Spleen (tissue), 11 donors: Measurements from ENCODE around the gene MYRF. TPM values are rescaled to one million over a fixed set of nuclear protein-coding genes. Genes with fewer than 3 reads are reported as not detected.

ENCODE experiments used
- DNase-seq: peaks from one replicate; pipeline ENCODE4 v3.0.0-alpha.2; 2020
- H3K27ac ChIP-seq, 8 donors: fragments of 200-600 bp; sonication (generic) in 7 of 8; 1 replicate in 4 of 8; 2 replicates in 4 of 8; pipeline versions ENCODE4 v1.5.0 to v1.8.0; 2016 to 2021; ENCODE audit warnings: inconsistent platforms in 4 of 8, mild to moderate bottlenecking in 4 of 8, moderate library complexity in 1 of 8
- H3K27me3 ChIP-seq, 7 donors: fragments of 200-600 bp; sonication (generic) in 6 of 7; replicated peaks in 1 of 7; 1 replicate in 4 of 7; 2 replicates in 3 of 7; pipeline versions ENCODE4 v1.5.0 to v1.8.0; 2016 to 2021; ENCODE audit warnings: inconsistent platforms in 3 of 7, mild to moderate bottlenecking in 1 of 7
- H3K36me3 ChIP-seq, 6 donors: fragments of 200-600 bp; sonication (generic) in 5 of 6; 1 replicate in 4 of 6; 2 replicates in 2 of 6; pipeline versions ENCODE4 v1.5.0 to v1.8.0; 2016 to 2021; ENCODE audit warnings: inconsistent platforms in 2 of 6
- H3K4me1 ChIP-seq, 6 donors: fragments of 200-600 bp; sonication (generic) in 5 of 6; 1 replicate in 3 of 6; 2 replicates in 3 of 6; pipeline versions ENCODE4 v1.5.0 to v1.8.0; 2016 to 2021; ENCODE audit warnings: inconsistent platforms in 3 of 6
- H3K4me3 ChIP-seq, 8 donors: fragments of 200-600 bp; sonication (generic) in 7 of 8; 1 replicate in 4 of 8; 2 replicates in 4 of 8; pipeline versions ENCODE4 v1.5.0 to v1.8.0; 2016 to 2021; ENCODE audit warnings: inconsistent platforms in 4 of 8, mild to moderate bottlenecking in 4 of 8, moderate library complexity in 2 of 8
- H3K9me3 ChIP-seq, 8 donors: fragments of 200-600 bp; sonication (generic) in 7 of 8; 1 replicate in 4 of 8; 2 replicates in 4 of 8; pipeline versions ENCODE4 v1.5.0 to v1.8.0; 2016 to 2021; ENCODE audit warnings: inconsistent platforms in 4 of 8
- CTCF ChIP-seq, 11 experiments: fragments of 200-600 bp in 7 of 11; fragments of 450-650 bp in 4 of 11; sonication (generic) in 4 of 11; IDR thresholded peaks in 8 of 11; conservative IDR thresholded peaks in 3 of 11; 1 replicate in 7 of 11; 2 replicates in 4 of 11; pipeline versions ENCODE4 v1.4.0 to v1.8.0; 2016 to 2021; ENCODE audit warnings: antibody characterized with exemption in 11 of 11, inconsistent platforms in 4 of 11, mild to moderate bottlenecking in 1 of 11
- POLR2A ChIP-seq, 3 donors: fragments of 450-650 bp; IDR thresholded peaks; one replicate each; pipeline ENCODE4 v1.5.1; 2017; ENCODE audit warnings: antibody characterized with exemption in 3 of 3, mild to moderate bottlenecking in 1 of 3
- POLR2AphosphoS5 ChIP-seq, 3 donors: sonication (generic); formaldehyde crosslinking; IDR thresholded peaks; one replicate each; pipeline ENCODE4 v1.5.1; 2017; ENCODE audit warnings: antibody characterized with exemption in 3 of 3
- WGBS, 5 donors: extraction: QIAGEN DNeasy Blood & Tissue Kit in 3 of 5; methylation state at CpG; one replicate each; pipeline versions ENCODE4 v1.1.5 to v1.1.7; 2013 to 2018; 5-methylcytosine and 5-hydroxymethylcytosine counted together
- intact Hi-C: fragments of 100-400 bp; cut with DNase I; formaldehyde crosslinking; loops from one replicate; pipeline ENCODE4 v1.15.0; 2023; ENCODE audit warnings: low total_unique reads
- polyA plus RNA-seq, 3 donors: library from polyadenylated mRNA; stranded (reverse); fragments of 200-250 nt; gene quantifications; one replicate each; pipeline ENCODE4 v1.2.1, GENCODE V29; 2013
- total RNA-seq, 7 donors: library from RNA; depleted of rRNA in 3 of 7; stranded (reverse); fragments of >200 nt in 3 of 7; fragmentation: NEBNext Ultra II Directional in 4 of 7; extraction: Animal tissue kit (Norgen Biotek cat#: 25700) in 4 of 7; gene quantifications; one replicate each; pipeline versions ENCODE4 v1.1.0 to v1.2.1, GENCODE V29; 2016 to 2021
- donor health status: healthy with polysubstance abuse.
- donor health status: DM: no; HTN: no; CAD: no; lungs with moderate emphysema.
- donor health status: DM: no; HTN: no; CAD: no.
- donor health status: Bipolar disorder and iron deficiency.
- donor health status: healthy.
- donor health status: DM: no; HTN: no; CAD: no.
- donor health status: DM: yes; HTN: yes; CAD: no.

MYRF gene
- total and polyA plus RNA-seq, 10 donors: 0.15 to 1.5 (median 0.55) TPM

GRCh38 chr11:61742391-61742790 is 10.0 kb upstream of the MYRF start:
- Histone ChIP-seq H3K27me3 (no peaks in the 10 kb centered on the region), H3K9me3 (no peaks in the 10 kb centered on the region), H3K27ac (peak overlapping the region in 5 of 8 donors; percentile 28 to 59 (median 46)), H3K4me1 (peaks cover 0 to 14% (median 8%) of the 10 kb centered on the region in 6 donors), H3K4me3 (no peak overlapping the region), H3K36me3 (peaks cover 0 to 49% (median 0%) of the 10 kb centered on the region in 6 donors)
- intact Hi-C loops: no loop called here
- TF ChIP-seq POLR2A (IDR thresholded peaks at IDR 0.05) (no peak), POLR2AphosphoS5 (IDR thresholded peaks at IDR 0.05) (peak in 2 of 3 donors; percentile 17 to 37)
- DNase-seq: no peak
- 25 to 35% (median 32%) methylated on average over 7 of the region's 7 CpGs for WGBS, 5 donors

- no peaks in the 10 kb centered on the region for H3K9me3 ChIP-seq
- peaks cover 0 to 8% (median 0%) of the 10 kb centered on the region in 7 donors for H3K27me3 ChIP-seq
- peaks cover 0 to 21% (median 14%) of the 10 kb centered on the region in 6 donors for H3K4me1 ChIP-seq
- no peak for DNase-seq
- no peak overlapping the region for H3K4me3 ChIP-seq
- no peak overlapping the region for H3K27ac ChIP-seq
- H3K36me3 ChIP-seq: peaks cover 0 to 39% (median 0%) of the 10 kb centered on the region in 6 donors
- TF ChIP-seq POLR2AphosphoS5 (IDR thresholded peaks at IDR 0.05) (no peak), CTCF (IDR thresholded peaks at IDR 0.05 in 8 of 11, conservative IDR thresholded peaks at IDR 0.05 in 3 of 11) (no peak), POLR2A (IDR thresholded peaks at IDR 0.05) (no peak)
- WGBS, 5 donors: 91 to 96% (median 94%) methylated on average over 16 to 42 of the region's 42 CpGs
- intact Hi-C loops: no loop called here
Observed at GRCh38 chr11:61743486-61744095, 8.8 kb upstream of the MYRF start.

- TF ChIP-seq POLR2AphosphoS5 (IDR thresholded peaks at IDR 0.05): no peak
- TF ChIP-seq CTCF (IDR thresholded peaks at IDR 0.05 in 8 of 11, conservative IDR thresholded peaks at IDR 0.05 in 3 of 11): no peak
- no peak for TF ChIP-seq POLR2A (IDR thresholded peaks at IDR 0.05)
- peaks cover 0 to 14% (median 0%) of the 10 kb centered on the region in 7 donors for H3K27me3 ChIP-seq
- no peak overlapping the region for H3K4me3 ChIP-seq
- H3K4me1 ChIP-seq: peaks cover 0 to 21% (median 14%) of the 10 kb centered on the region in 6 donors
- H3K36me3 ChIP-seq: peaks cover 0 to 33% (median 0%) of the 10 kb centered on the region in 6 donors
- WGBS, 5 donors: 89 to 98% (median 92%) methylated on average over 13 to 20 of the region's 20 CpGs
- intact Hi-C loops: no loop called here
- DNase-seq: no peak
- H3K9me3 ChIP-seq: no peaks in the 10 kb centered on the region
- H3K27ac ChIP-seq: no peak overlapping the region
Observed at GRCh38 chr11:61744181-61744580, 8.3 kb upstream of the MYRF start.

GRCh38 chr11:61744609-61745156 is 7.8 kb upstream of the MYRF start:
- H3K4me3 ChIP-seq: no peak overlapping the region
- intact Hi-C loops: no loop called here
- no peak for TF ChIP-seq POLR2A (IDR thresholded peaks at IDR 0.05)
- no peak for TF ChIP-seq CTCF (IDR thresholded peaks at IDR 0.05 in 8 of 11, conservative IDR thresholded peaks at IDR 0.05 in 3 of 11)
- TF ChIP-seq POLR2AphosphoS5 (IDR thresholded peaks at IDR 0.05): no peak
- no peak for DNase-seq
- WGBS, 5 donors: 85 to 97% (median 93%) methylated on average over 5 to 10 of the region's 10 CpGs
- H3K9me3 ChIP-seq: no peaks in the 10 kb centered on the region
- peaks cover 0 to 28% (median 0%) of the 10 kb centered on the region in 6 donors for H3K36me3 ChIP-seq
- H3K27ac ChIP-seq: no peak overlapping the region
- peaks cover 0 to 18% (median 0%) of the 10 kb centered on the region in 7 donors for H3K27me3 ChIP-seq
- H3K4me1 ChIP-seq: peaks cover 0 to 21% (median 14%) of the 10 kb centered on the region in 6 donors
